IMR-90 (cell line): ENCODE results near the gene HAGHL. TPM values are rescaled to one million over a fixed set of nuclear protein-coding genes. Genes with fewer than 3 reads are reported as not detected.

Source experiments
- ATAC-seq: fragments of 200-7000 bp; cut with Tn5 transposase; 2 replicates; pipeline ENCODE4 v1.9.1; 2020; ENCODE audit warnings: low read depth, mild to moderate bottlenecking, moderate library complexity
- BruUV-seq: library from RNA; stranded (reverse); fragments of 400-500 nt; replicated peaks from 2 replicates; lab custom pipeline; 2021; lab: Mats Ljungman, UMichigan
- CTCF ChIA-PET: fragments of 300-600 bp; formaldehyde crosslinking; extraction: SDS; loops from one replicate; lab custom pipeline; 2021; ENCODE audit warnings: antibody characterized with exemption; lab: Yijun Ruan, JAX
- POLR2A ChIA-PET: fragments of 300-600 bp; sonication (Branson Sonifier 250); formaldehyde crosslinking; loops from one replicate; lab custom pipeline; 2022; ENCODE audit warnings: antibody characterized with exemption; ENCODE audit not compliant: unreplicated experiment; lab: Charles Lee
- DNase-seq: peaks from one replicate; pipeline ENCODE4 v3.0.0; 2013
- H2AFZ ChIP-seq: replicated peaks from 2 replicates; pipeline ENCODE3; 2013; ENCODE audit warnings: low read length, mild to moderate bottlenecking; ENCODE audit not compliant: poor library complexity
- H2AK5ac ChIP-seq: 2 replicates; pipeline ENCODE4 v1.6.1; 2013; ENCODE audit warnings: low read depth, low read length, inconsistent platforms
- H2AK9ac ChIP-seq: replicated peaks from 2 replicates; pipeline ENCODE3; 2013; ENCODE audit warnings: mild to moderate bottlenecking, low read depth, low read length, moderate library complexity; ENCODE audit not compliant: poor library complexity
- H2BK120ac ChIP-seq: 2 replicates; pipeline ENCODE4 v1.6.1; 2013; ENCODE audit warnings: low read depth, low read length, inconsistent platforms
- H2BK15ac ChIP-seq: 3 replicates; pipeline ENCODE4 v1.6.1; 2013; ENCODE audit warnings: low read depth, low read length, inconsistent platforms
- H2BK20ac ChIP-seq: 2 replicates; pipeline ENCODE4 v1.6.1; 2013; ENCODE audit warnings: low read depth, mild to moderate bottlenecking, inconsistent platforms, low read length, moderate library complexity
- H2BK5ac ChIP-seq: 2 replicates; pipeline ENCODE4 v1.6.1; 2013; ENCODE audit warnings: mild to moderate bottlenecking, low read depth, low read length, inconsistent platforms; ENCODE audit not compliant: poor library complexity, severe bottlenecking
- H3K14ac ChIP-seq: replicated peaks from 2 replicates; pipeline ENCODE4 v1.6.1; 2013; ENCODE audit warnings: low read depth, low read length, inconsistent platforms
- H3K18ac ChIP-seq: 2 replicates; pipeline ENCODE4 v1.6.1; 2013; ENCODE audit warnings: low read depth, low read length, control low read depth
- H3K23ac ChIP-seq: 2 replicates; pipeline ENCODE4 v1.6.1; 2013; ENCODE audit warnings: low read depth, low read length, inconsistent platforms
- H3K27ac ChIP-seq: 2 replicates; pipeline ENCODE4 v1.5.1; 2013; ENCODE audit warnings: mild to moderate bottlenecking, control low read depth, low read length; ENCODE audit not compliant: insufficient read depth
- H3K27me3 ChIP-seq: 2 replicates; pipeline ENCODE4 v1.6.1; 2013; ENCODE audit warnings: low read length; ENCODE audit not compliant: control insufficient read depth, insufficient read depth
- H3K36me3 ChIP-seq: 2 replicates; pipeline ENCODE4 v1.6.1; 2013; ENCODE audit warnings: low read length, mixed read lengths; ENCODE audit not compliant: control insufficient read depth, insufficient read depth
- H3K4ac ChIP-seq: 2 replicates; pipeline ENCODE4 v1.6.1; 2013; ENCODE audit warnings: low read depth, low read length, inconsistent platforms
- H3K4me1 ChIP-seq: 2 replicates; pipeline ENCODE4 v1.6.1; 2013; ENCODE audit warnings: low read length, mixed read lengths; ENCODE audit not compliant: control insufficient read depth, insufficient read depth
- H3K4me2 ChIP-seq: 2 replicates; pipeline ENCODE4 v1.6.1; 2013; ENCODE audit warnings: low read depth, mild to moderate bottlenecking, control low read depth, low read length, moderate library complexity
- H3K4me3 ChIP-seq: 2 replicates; pipeline ENCODE4 v1.5.1; 2013; ENCODE audit warnings: low read depth, mild to moderate bottlenecking, control low read depth, low read length, moderate library complexity; ENCODE audit not compliant: insufficient read depth
- H3K56ac ChIP-seq: 2 replicates; pipeline ENCODE4 v1.6.1; 2013; ENCODE audit warnings: low read length, inconsistent platforms; ENCODE audit not compliant: insufficient read depth; ENCODE audit errors: extremely low read depth
- H3K79me1 ChIP-seq, 2 experiments: 2 replicates each; pipeline ENCODE4 v1.6.1; 2013; ENCODE audit warnings: low read length in 2 of 2, inconsistent platforms in 1 of 2, low read depth in 1 of 2
- H3K9ac ChIP-seq: 2 replicates; pipeline ENCODE4 v1.6.1; 2013; ENCODE audit warnings: low read depth, low read length, control low read depth
- H3K9me1 ChIP-seq: 2 replicates; pipeline ENCODE4 v1.6.1; 2013; ENCODE audit warnings: low read length, inconsistent platforms; ENCODE audit not compliant: insufficient read depth
- H3K9me3 ChIP-seq: 2 replicates; pipeline ENCODE4 v1.6.1; 2013; ENCODE audit warnings: low read length; ENCODE audit not compliant: control insufficient read depth, insufficient read depth
- H4K20me1 ChIP-seq: 2 replicates; pipeline ENCODE4 v1.6.1; 2013; ENCODE audit warnings: low read length, inconsistent platforms; ENCODE audit not compliant: insufficient read depth
- H4K5ac ChIP-seq: 2 replicates; pipeline ENCODE4 v1.6.1; 2013; ENCODE audit warnings: mild to moderate bottlenecking, low read depth, low read length, control low read depth
- H4K8ac ChIP-seq, 2 experiments: 2 replicates each; pipeline ENCODE4 v1.6.1; 2013; ENCODE audit warnings: low read depth in 2 of 2, low read length in 2 of 2, control low read depth in 1 of 2, inconsistent platforms in 1 of 2
- H4K91ac ChIP-seq: 2 replicates; pipeline ENCODE4 v1.6.1; 2013; ENCODE audit warnings: low read depth, low read length, inconsistent platforms; ENCODE audit not compliant: insufficient read depth
- BHLHE40 ChIP-seq: fragments of 150-350 bp; IDR thresholded peaks from 2 replicates; pipeline ENCODE4 v1.6.1; 2016; ENCODE audit warnings: mild to moderate bottlenecking, low read depth, low read length
- CHD1 ChIP-seq: IDR thresholded peaks from 2 replicates; pipeline ENCODE4 v1.6.1; 2012; ENCODE audit warnings: low read depth, low read length, improper control_type of control experiment
- NFE2L2 ChIP-seq: fragments of 150-350 bp; IDR thresholded peaks from 2 replicates; pipeline ENCODE4 v1.6.1; 2016; ENCODE audit warnings: low read depth, mild to moderate bottlenecking, low read length
- POLR2A ChIP-seq: IDR thresholded peaks from 2 replicates; pipeline ENCODE4 v1.6.1; 2012; ENCODE audit warnings: mild to moderate bottlenecking, low read depth, low read length
- SMC3 ChIP-seq: fragments of 150-350 bp; IDR thresholded peaks from 2 replicates; pipeline ENCODE4 v1.6.1; 2016; ENCODE audit warnings: low read depth, mild to moderate bottlenecking, antibody characterized with exemption, low read length, moderate library complexity
- WGBS, 2 experiments: methylation state at CpG; one replicate each; pipeline versions ENCODE4 v1.1.5 to v1.1.7; 2013; ENCODE audit warnings: missing lambda C conversion rate in 2 of 2; ENCODE audit not compliant: insufficient read length in 1 of 2; ENCODE audit errors: extremely low coverage in 2 of 2; 5-methylcytosine and 5-hydroxymethylcytosine counted together
- dilution Hi-C: fragments of 300-500 bp; cut with HindIII; formaldehyde crosslinking; loops from one replicate; pipeline ENCODE4 v1.14.3; 2018; ENCODE audit warnings: low sequenced_read_pairs; ENCODE audit not compliant: unreplicated experiment
- in situ Hi-C: fragments of 300-500 bp; cut with MboI; formaldehyde crosslinking; loops from 3 replicates; pipeline ENCODE4 v1.14.3; 2019; ENCODE audit warnings: low sequenced_read_pairs, inconsistent platforms, mixed read lengths
- intact Hi-C: fragments of 100-400 bp; cut with micrococcal nuclease; formaldehyde crosslinking; loops from 2 replicates; pipeline ENCODE4 v1.10.0; 2022
- polyA plus RNA-seq, 3 experiments: library from polyadenylated mRNA; depleted of rRNA; stranded (reverse); fragments of >200 nt; gene quantifications; 2 replicates each; pipeline ENCODE4 v1.2.3, GENCODE V29; 2012; ENCODE audit warnings: low replicate concordance in 1 of 3
- total RNA-seq: library from RNA; depleted of rRNA; stranded (reverse); fragments of >200 nt; gene quantifications from 2 replicates; pipeline ENCODE4 v1.2.3, GENCODE V29; 2012
- TF ChIP-seq, protein P1 (sequence below): conservative IDR thresholded peaks from 2 replicates; pipeline ENCODE4 v1.5.1; 2012; ENCODE audit warnings: mild to moderate bottlenecking, low read depth, low read length, improper control_type of control experiment

The HAGHL gene
- total and polyA plus RNA-seq, 2 of the 4 experiments (the other 2 are of a cell fraction) = 3.0 to 12.5 TPM

GRCh38 chr16:681746-682427 lies 45.0 kb upstream of the HAGHL start:
- Histone ChIP-seq H2BK5ac (no peak overlapping the region), H2BK120ac (no peak overlapping the region), H4K5ac (no peak overlapping the region), H3K4me1 (peaks cover 20% of the 10 kb centered on the region), H3K4me3 (peak overlapping the region; percentile 96; the same call in 1 of the 2 replicates), H2BK20ac (no peak overlapping the region), H3K9me3 (no peaks in the 10 kb centered on the region), H4K8ac (no peak overlapping the region), H2AFZ (peak overlapping the region; percentile 43), H3K79me1 (peaks cover 9 to 43% of the 10 kb centered on the region in 2 experiments; a peak in 3 of 4 replicates), H4K91ac (no peak overlapping the region), H3K18ac (no peak overlapping the region), H2BK15ac (no peak overlapping the region), H2AK5ac (peak overlapping the region; percentile 13; the same call in 1 of the 2 replicates), H2AK9ac (peak overlapping the region; percentile 72), H3K14ac (no peak overlapping the region), H3K4me2 (peak overlapping the region; percentile 98; the same call in 1 of the 2 replicates), H3K27ac (no peak overlapping the region; the same call in 1 of the 2 replicates), H4K20me1 (peaks cover 34% of the 10 kb centered on the region), H3K23ac (no peak overlapping the region), H3K4ac (no peak overlapping the region), H3K56ac (no peak overlapping the region), H3K9me1 (peaks cover 15% of the 10 kb centered on the region), H3K27me3 (no peaks in the 10 kb centered on the region), H3K9ac (no peak overlapping the region), H3K36me3 (peaks cover 36% of the 10 kb centered on the region)
- no CpG with 5 or more reads among the region's 28 CpGs for WGBS, 2 experiments
- TF ChIP-seq, protein P1, sequence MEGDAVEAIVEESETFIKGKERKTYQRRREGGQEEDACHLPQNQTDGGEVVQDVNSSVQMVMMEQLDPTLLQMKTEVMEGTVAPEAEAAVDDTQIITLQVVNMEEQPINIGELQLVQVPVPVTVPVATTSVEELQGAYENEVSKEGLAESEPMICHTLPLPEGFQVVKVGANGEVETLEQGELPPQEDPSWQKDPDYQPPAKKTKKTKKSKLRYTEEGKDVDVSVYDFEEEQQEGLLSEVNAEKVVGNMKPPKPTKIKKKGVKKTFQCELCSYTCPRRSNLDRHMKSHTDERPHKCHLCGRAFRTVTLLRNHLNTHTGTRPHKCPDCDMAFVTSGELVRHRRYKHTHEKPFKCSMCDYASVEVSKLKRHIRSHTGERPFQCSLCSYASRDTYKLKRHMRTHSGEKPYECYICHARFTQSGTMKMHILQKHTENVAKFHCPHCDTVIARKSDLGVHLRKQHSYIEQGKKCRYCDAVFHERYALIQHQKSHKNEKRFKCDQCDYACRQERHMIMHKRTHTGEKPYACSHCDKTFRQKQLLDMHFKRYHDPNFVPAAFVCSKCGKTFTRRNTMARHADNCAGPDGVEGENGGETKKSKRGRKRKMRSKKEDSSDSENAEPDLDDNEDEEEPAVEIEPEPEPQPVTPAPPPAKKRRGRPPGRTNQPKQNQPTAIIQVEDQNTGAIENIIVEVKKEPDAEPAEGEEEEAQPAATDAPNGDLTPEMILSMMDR = no peak
- TF ChIP-seq SMC3 = no peak
- TF ChIP-seq NFE2L2 = no peak
- no peak for TF ChIP-seq POLR2A
- 0 out of 2 replicates have a peak, but pooled peaks have one; percentile 5 for TF ChIP-seq BHLHE40
- no peak for TF ChIP-seq CHD1
- in situ Hi-C loops (no loop called here), intact Hi-C loops (no loop called here), dilution Hi-C loops (no loop called here)
- DNase-seq (no peak), ATAC-seq (no peak)
- POLR2A ChIA-PET = no interaction called here
- TSS peak; percentile 91 for BruUV-seq
- CTCF ChIA-PET = no interaction called here
